ENCODE measurements around the gene SLCO2B1.

The SLCO2B1 gene

DNA sequence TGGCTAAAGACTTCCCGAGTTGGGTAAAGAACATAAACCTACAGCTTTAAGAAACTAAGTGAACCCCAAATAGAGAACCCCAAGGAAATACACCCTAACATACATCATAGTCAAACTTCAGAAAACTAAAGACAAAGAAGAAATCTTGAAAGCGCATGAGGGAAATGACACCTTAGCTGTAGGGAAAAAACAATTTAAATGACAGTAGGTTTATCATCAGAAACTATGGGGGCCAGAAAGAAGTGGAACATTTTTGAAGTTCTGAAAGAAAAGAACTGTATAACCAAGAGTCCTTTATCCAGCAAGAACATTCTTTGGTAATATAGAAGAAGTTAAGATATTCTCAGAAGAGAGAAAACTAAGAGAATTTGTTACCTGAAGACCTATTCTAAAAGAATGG, 38.7 kb upstream of the SLCO2B1 start:
- no peak for TF ChIP-seq TARDBP (IDR thresholded peaks at IDR 0.05)
- TF ChIP-seq LEF1 (IDR thresholded peaks at IDR 0.05; ENCODE audit: borderline replicate concordance): no peak
- TF ChIP-seq FOXK2 (IDR thresholded peaks at IDR 0.05): no peak
- DNase-seq (ENCODE audit: extremely low spot score): no peak
- POLR2A ChIA-PET: no interaction called here
- CTCF ChIA-PET: interaction anchor here (1.0 kb wide), 1 partner anchor 28 kb away, joined by 3 read pairs; no protein-coding TSS in a partner anchor

DNA sequence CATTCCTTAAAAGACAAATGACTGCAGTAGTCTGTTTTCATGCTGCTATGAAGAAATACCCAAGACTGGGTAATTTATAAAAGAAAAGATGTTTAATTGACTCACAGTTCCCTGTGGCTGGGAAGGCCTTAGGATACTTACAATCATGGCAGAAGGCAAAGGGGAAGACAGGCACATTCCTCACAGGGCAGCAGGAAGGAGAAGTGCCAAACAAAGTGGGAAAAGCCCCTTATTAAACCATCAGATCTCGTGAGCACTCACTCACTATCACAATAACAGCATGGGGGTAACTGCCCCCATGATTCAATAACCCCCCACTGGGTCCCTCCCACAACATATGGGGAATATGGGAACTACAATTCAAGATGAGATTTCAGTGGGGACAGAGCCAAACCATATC, 37.9 kb upstream of the SLCO2B1 start:
- TF ChIP-seq FOXA1 (IDR thresholded peaks at IDR 0.05) (no peak), ZNF384 (IDR thresholded peaks at IDR 0.05) (no peak)
- POLR2A ChIA-PET: no interaction called here
- CTCF ChIA-PET: no interaction called here

DNA sequence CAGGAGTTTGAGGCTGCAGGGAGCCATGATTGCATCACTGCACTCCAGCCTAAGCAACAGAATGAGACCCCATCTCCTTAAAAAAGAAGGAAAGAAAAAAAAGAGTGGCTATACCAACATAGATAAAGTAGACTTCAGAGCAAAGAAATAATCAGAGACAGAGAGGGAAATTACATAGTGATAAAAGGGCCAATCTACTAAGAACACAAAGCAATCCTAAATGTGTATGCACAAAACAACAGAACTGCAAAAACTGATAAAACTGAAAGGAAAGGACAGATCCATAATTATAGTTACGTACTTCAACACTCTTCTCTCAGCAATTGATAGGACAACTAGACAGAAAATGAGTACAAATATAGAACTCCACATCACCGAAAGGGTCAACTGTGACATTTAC, 36.4 kb upstream of the SLCO2B1 start:
- no peak for DNase-seq (ENCODE audit: extremely low spot score)
- ChIA-PET CTCF (no interaction called here), POLR2A (no interaction called here)
- TF ChIP-seq, protein P1, sequence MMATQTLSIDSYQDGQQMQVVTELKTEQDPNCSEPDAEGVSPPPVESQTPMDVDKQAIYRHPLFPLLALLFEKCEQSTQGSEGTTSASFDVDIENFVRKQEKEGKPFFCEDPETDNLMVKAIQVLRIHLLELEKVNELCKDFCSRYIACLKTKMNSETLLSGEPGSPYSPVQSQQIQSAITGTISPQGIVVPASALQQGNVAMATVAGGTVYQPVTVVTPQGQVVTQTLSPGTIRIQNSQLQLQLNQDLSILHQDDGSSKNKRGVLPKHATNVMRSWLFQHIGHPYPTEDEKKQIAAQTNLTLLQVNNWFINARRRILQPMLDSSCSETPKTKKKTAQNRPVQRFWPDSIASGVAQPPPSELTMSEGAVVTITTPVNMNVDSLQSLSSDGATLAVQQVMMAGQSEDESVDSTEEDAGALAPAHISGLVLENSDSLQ (IDR thresholded peaks at IDR 0.05): no peak
- TF ChIP-seq LEF1 (IDR thresholded peaks at IDR 0.05; ENCODE audit: borderline replicate concordance) (no peak), CTBP1 (IDR thresholded peaks at IDR 0.05; ENCODE audit: borderline replicate concordance) (no peak), ELF4 (IDR thresholded peaks at IDR 0.05) (no peak), FOXA1 (IDR thresholded peaks at IDR 0.05) (no peak), FOXM1 (IDR thresholded peaks at IDR 0.05; ENCODE audit: borderline replicate concordance) (no peak), ZNF384 (IDR thresholded peaks at IDR 0.05) (no peak)

More for the DNA sequence above, 37.9 kb upstream of the SLCO2B1 start:
- DNase-seq (ENCODE audit: extremely low spot score): no peak

DNA sequence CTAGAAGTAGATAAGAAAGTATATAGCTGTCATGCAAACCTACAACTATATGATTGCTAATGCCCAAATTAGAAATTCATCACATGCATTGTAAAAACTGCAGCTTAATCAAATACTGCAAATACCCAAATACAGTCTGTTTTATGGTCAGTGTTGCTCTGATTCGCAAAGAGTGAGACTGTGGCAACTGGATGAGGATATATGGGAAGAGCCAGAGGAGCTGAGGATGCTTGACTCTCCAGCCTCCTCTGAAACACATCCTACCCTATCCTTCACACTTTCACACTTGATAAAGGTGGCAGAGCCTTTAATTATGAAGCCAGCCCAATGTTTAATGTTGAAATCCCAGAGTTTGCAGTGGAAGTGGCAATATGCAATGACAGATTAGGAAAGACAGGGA, 32.3 kb upstream of the SLCO2B1 start:
- DNase-seq (ENCODE audit: extremely low spot score): no peak
- POLR2A ChIA-PET: no interaction called here
- no peak for TF ChIP-seq HDGF (IDR thresholded peaks at IDR 0.05; ENCODE audit: borderline replicate concordance)
- no peak for TF ChIP-seq TARDBP (IDR thresholded peaks at IDR 0.05)
- no peak for TF ChIP-seq SP1 (IDR thresholded peaks at IDR 0.05)
- TF ChIP-seq FOXM1 (IDR thresholded peaks at IDR 0.05; ENCODE audit: borderline replicate concordance): no peak
- TF ChIP-seq BHLHE40 (IDR thresholded peaks at IDR 0.05; ENCODE audit: borderline replicate concordance): no peak
- no peak for TF ChIP-seq SUZ12 (IDR thresholded peaks at IDR 0.05)
- no peak for TF ChIP-seq L3MBTL2 (conservative IDR thresholded peaks at IDR 0.05)
- no peak for TF ChIP-seq ZNF384 (IDR thresholded peaks at IDR 0.05)
- no peak for TF ChIP-seq CTBP1 (IDR thresholded peaks at IDR 0.05; ENCODE audit: borderline replicate concordance)
- TF ChIP-seq FOXA1 (IDR thresholded peaks at IDR 0.05): no peak
- no peak for TF ChIP-seq ELF4 (IDR thresholded peaks at IDR 0.05)
- no peak for TF ChIP-seq NFRKB (IDR thresholded peaks at IDR 0.05)
- TF ChIP-seq LEF1 (IDR thresholded peaks at IDR 0.05; ENCODE audit: borderline replicate concordance): no peak
- TF ChIP-seq ARNT (IDR thresholded peaks at IDR 0.05): no peak
- TF ChIP-seq, protein P1 (IDR thresholded peaks at IDR 0.05): no peak
- TF ChIP-seq FOXK2 (IDR thresholded peaks at IDR 0.05): no peak
- CTCF ChIA-PET: interaction anchor here (0.7 kb wide), 1 partner anchor 23 kb away, joined by 3 read pairs; no protein-coding TSS in a partner anchor

DNA sequence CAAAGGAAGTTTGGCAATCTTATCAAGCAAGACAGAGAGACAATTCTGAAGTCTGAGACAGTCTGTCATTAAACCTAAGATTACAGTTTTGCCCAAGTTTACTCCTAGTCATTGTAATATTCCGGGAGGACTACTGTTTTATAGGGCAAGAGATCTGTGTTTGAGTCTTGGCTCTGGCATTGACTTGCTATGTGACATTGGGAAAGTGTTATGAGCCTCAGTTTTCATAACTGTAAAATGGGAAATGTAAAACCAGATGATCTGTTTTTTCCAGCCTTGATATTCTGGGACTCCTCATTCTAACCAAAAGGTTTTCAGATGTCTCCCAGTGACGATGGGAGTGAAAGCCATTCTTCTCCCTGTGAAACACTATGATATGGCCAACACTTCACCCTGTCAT, 24.3 kb upstream of the SLCO2B1 start:
- DNase-seq (ENCODE audit: extremely low spot score): no peak
- CTCF ChIA-PET: interaction anchor here (0.9 kb wide), 1 partner anchor 14 kb away, joined by 3 read pairs; no protein-coding TSS in a partner anchor
- TF ChIP-seq ELF4 (IDR thresholded peaks at IDR 0.05) (no peak), FOXK2 (IDR thresholded peaks at IDR 0.05) (no peak)
- POLR2A ChIA-PET: no interaction called here

DNA sequence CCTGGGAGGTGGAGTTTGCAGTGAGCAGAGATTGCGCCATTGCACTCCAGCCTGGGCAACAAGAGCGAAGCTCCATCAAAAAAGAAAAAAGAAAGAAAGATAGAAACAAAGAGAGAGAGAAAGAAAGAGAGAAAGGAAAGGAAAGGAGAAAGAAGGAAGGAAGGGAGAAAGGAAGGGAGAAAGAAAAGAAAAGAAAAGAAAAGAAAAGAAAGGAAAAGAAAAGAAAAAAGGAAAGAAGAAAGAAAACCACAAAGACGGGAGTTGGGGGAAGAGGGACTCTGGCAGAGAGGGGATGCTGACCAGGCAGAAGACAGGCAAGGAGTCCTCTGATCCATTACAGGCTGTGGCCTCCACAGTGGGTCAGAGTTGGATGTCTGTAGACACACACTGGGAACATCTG, 18.8 kb upstream of the SLCO2B1 start:
- POLR2A ChIA-PET: no interaction called here
- CTCF ChIA-PET: interaction anchor here (2.9 kb wide), 1 partner anchor 8 kb away, joined by 12 read pairs; no protein-coding TSS in a partner anchor
- no peak for TF ChIP-seq NFRKB (IDR thresholded peaks at IDR 0.05)
- TF ChIP-seq FOXK2 (IDR thresholded peaks at IDR 0.05): no peak
- TF ChIP-seq ELF4 (IDR thresholded peaks at IDR 0.05): no peak
- no peak for TF ChIP-seq FOXM1 (IDR thresholded peaks at IDR 0.05; ENCODE audit: borderline replicate concordance)
- TF ChIP-seq SUZ12 (IDR thresholded peaks at IDR 0.05): no peak
- no peak for TF ChIP-seq ZNF384 (IDR thresholded peaks at IDR 0.05)
- TF ChIP-seq HDGF (IDR thresholded peaks at IDR 0.05; ENCODE audit: borderline replicate concordance): no peak
- TF ChIP-seq TARDBP (IDR thresholded peaks at IDR 0.05): no peak
- TF ChIP-seq L3MBTL2 (conservative IDR thresholded peaks at IDR 0.05): no peak
- TF ChIP-seq FOXA1 (IDR thresholded peaks at IDR 0.05): no peak
- no peak for TF ChIP-seq SP1 (IDR thresholded peaks at IDR 0.05)
- TF ChIP-seq, protein P1 (IDR thresholded peaks at IDR 0.05): no peak
- TF ChIP-seq BHLHE40 (IDR thresholded peaks at IDR 0.05; ENCODE audit: borderline replicate concordance): no peak
- TF ChIP-seq LEF1 (IDR thresholded peaks at IDR 0.05; ENCODE audit: borderline replicate concordance): no peak
- TF ChIP-seq ARNT (IDR thresholded peaks at IDR 0.05): no peak
- TF ChIP-seq CTBP1 (IDR thresholded peaks at IDR 0.05; ENCODE audit: borderline replicate concordance): no peak
- DNase-seq (ENCODE audit: extremely low spot score): no peak

DNA sequence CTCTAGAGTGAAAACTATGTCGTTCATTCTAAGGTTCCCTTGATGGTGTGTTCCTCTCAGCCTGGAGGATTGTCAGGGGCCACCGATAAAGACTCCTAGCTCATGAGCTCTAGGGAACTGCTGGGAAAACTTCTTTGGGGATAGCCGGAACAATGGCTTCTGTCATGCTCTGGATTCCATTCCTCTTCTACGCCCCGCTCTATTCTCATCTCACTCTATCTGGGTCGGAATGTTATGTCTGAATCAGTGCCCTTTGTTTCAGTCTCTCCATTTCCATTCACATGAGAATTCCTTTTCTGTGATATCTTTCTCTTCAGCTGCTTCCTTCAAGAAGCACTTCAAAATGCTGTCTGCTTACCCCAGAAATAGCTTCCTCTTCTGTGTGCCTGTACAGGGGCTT, 16.9 kb upstream of the SLCO2B1 start:
- CTCF ChIA-PET: interaction anchor here (1.4 kb wide), 1 partner anchor 204 kb away, joined by 4 read pairs; no protein-coding TSS in a partner anchor
- POLR2A ChIA-PET: no interaction called here
- no peak for DNase-seq (ENCODE audit: extremely low spot score)
- no peak for TF ChIP-seq L3MBTL2 (conservative IDR thresholded peaks at IDR 0.05)
- TF ChIP-seq TARDBP (IDR thresholded peaks at IDR 0.05): no peak
- no peak for TF ChIP-seq ELF4 (IDR thresholded peaks at IDR 0.05)
- TF ChIP-seq, protein P1 (IDR thresholded peaks at IDR 0.05): no peak
- no peak for TF ChIP-seq LEF1 (IDR thresholded peaks at IDR 0.05; ENCODE audit: borderline replicate concordance)
- no peak for TF ChIP-seq BHLHE40 (IDR thresholded peaks at IDR 0.05; ENCODE audit: borderline replicate concordance)
- no peak for TF ChIP-seq CTBP1 (IDR thresholded peaks at IDR 0.05; ENCODE audit: borderline replicate concordance)
- no peak for TF ChIP-seq FOXA1 (IDR thresholded peaks at IDR 0.05)
- no peak for TF ChIP-seq FOXK2 (IDR thresholded peaks at IDR 0.05)
- no peak for TF ChIP-seq HDGF (IDR thresholded peaks at IDR 0.05; ENCODE audit: borderline replicate concordance)
